ENCODE measurements around the gene HDLBP. TPM values are rescaled to one million over a fixed set of nuclear protein-coding genes. Genes with fewer than 3 reads are reported as not detected.

The HDLBP gene
- total and polyA plus RNA-seq, 8 donors = 273 to 996 (median 749) TPM

- ATAC-seq (no peak), FAIRE-seq (no peak), DNase-seq (peak in 2 of 6 donors; percentile 31 to 32)
- Histone ChIP-seq H3K9me3 (no peaks in the 10 kb centered on the region), H3K27me3 (no peaks in the 10 kb centered on the region), H3K4me3 (no peak overlapping the region), H3K4me1 (no peaks in the 10 kb centered on the region), H3K27ac (no peak overlapping the region), H3K36me3 (peaks cover 16 to 98% (median 90%) of the 10 kb centered on the region in 3 donors)
- WGBS, 2 donors = 83 to 84% methylated on average over 21 of the region's 21 CpGs
- intact Hi-C loops (cut with DNase I) = no loop called here
- TF ChIP-seq CTCF (IDR thresholded peaks at IDR 0.05) = no peak
These were observed 81.2 kb downstream of the HDLBP start for GRCh38 chr2:241234066-241234790.

DNA sequence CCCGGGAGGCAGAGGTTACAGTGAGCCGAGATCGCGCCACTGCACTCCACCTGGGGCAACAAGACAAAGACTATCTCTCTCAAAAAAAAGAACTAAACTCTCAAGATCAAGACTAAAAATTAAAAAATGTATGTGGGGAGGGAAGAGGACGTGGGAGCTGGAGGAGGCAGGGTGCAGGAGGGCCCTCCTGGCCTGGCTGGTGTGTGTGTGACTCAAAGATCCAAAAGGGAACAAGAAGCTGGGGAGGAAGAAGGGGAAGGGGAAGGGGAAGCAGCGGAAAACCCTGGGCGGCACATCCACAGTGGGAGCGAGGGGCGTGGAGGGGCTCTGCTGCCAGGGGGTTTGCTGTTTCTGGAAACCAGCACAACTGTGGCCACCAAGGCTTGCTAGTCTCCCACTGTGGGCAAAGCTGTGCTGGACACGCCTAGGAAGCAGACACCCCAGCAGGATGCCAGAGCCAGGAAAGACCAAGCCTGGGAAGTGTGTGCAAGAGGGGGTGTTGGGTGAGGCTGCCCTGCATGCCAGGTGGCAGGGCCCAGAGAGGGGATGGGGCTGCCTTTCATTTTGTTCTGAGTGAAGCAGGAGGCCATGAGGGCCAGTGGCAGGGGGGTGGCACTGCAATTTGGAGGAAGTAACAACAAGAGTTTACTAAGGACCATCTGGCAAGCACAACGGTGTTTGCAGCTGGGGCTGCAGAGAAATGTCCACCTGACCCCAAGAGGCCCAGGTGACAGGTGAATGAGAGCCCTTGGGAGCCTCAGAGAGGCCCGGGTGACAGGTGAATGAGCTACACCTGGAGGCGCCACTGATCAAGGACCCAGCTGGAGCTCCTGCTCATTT, 82.5 kb downstream of the HDLBP start:
- ATAC-seq (no peak), FAIRE-seq (no peak), DNase-seq (peak in 1 of 6 donors; percentile 42)
- Histone ChIP-seq H3K4me1 (no peaks in the 10 kb centered on the region), H3K4me3 (no peak overlapping the region), H3K36me3 (peaks cover 16 to 98% (median 90%) of the 10 kb centered on the region in 3 donors), H3K9me3 (no peaks in the 10 kb centered on the region), H3K27me3 (no peaks in the 10 kb centered on the region), H3K27ac (no peak overlapping the region)
- TF ChIP-seq CTCF (IDR thresholded peaks at IDR 0.05) = no peak
- WGBS, 2 donors = 82 to 85% methylated on average over 13 of the region's 13 CpGs
- intact Hi-C loops (cut with DNase I) = no loop called here

DNA sequence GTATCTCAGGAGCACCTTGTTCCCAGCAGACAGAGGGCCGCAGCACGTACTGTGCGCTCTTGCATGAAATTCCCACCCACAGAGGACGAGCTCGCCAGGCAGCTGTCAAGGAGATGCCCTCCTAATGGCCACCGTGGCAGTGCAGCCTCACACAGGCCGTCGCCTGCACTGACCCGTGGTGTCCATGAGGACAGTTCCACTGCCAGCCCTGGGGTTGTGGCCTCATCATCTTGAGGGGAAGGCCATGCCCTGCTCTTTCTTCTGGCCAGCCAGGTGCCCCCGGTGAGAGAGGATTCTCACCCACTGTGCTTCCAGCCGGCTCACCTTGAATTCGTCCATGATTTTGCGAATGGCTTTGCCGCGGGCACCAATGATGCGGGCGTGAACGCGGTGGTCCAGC, 85.0 kb downstream of the HDLBP start:
- FAIRE-seq = no peak
- intact Hi-C loops (cut with DNase I) = no loop called here
- no peak for TF ChIP-seq CTCF (IDR thresholded peaks at IDR 0.05)
- peak in 2 of 6 donors; percentile 51 to 64 for DNase-seq
- Histone ChIP-seq H3K9me3 (no peaks in the 10 kb centered on the region), H3K36me3 (peaks cover 16 to 88% (median 75%) of the 10 kb centered on the region in 3 donors), H3K4me1 (no peaks in the 10 kb centered on the region), H3K4me3 (no peak overlapping the region), H3K27me3 (no peaks in the 10 kb centered on the region), H3K27ac (no peak overlapping the region)
- ATAC-seq = peak in 3 of 4 donors; percentile 10 to 65 (median 52)
- WGBS, 2 donors = 90% methylated on average over 19 of the region's 19 CpGs

GRCh38 chr2:241229563-241230401, 85.7 kb downstream of the HDLBP start:
- peaks cover 12 to 81% (median 68%) of the 10 kb centered on the region in 3 donors for H3K36me3 ChIP-seq
- no peak for TF ChIP-seq CTCF (IDR thresholded peaks at IDR 0.05)
- H3K4me1 ChIP-seq = no peaks in the 10 kb centered on the region
- 91 to 93% methylated on average over 29 of the region's 29 CpGs for WGBS, 2 donors
- H3K27ac ChIP-seq = no peak overlapping the region
- no peaks in the 10 kb centered on the region for H3K9me3 ChIP-seq
- no peaks in the 10 kb centered on the region for H3K27me3 ChIP-seq
- ATAC-seq = no peak
- intact Hi-C loops (cut with DNase I) = no loop called here
- H3K4me3 ChIP-seq = no peak overlapping the region
- FAIRE-seq = no peak
- DNase-seq = peak in 2 of 6 donors; percentile 54 to 55

All from pancreas (tissue), 10 donors.